Progenitor cell of endocrine pancreas (in vitro differentiated cells): ENCODE measurements around the gene NOL8. TPM values are rescaled to one million over a fixed set of nuclear protein-coding genes. Genes with fewer than 3 reads are reported as not detected.

Experiments
- DNase-seq: peaks from one replicate; pipeline ENCODE4 v3.0.0; 2021; ENCODE audit warnings: low spot score; ENCODE audit not compliant: unreplicated experiment
- H3K27ac Mint-ChIP-seq: 2 replicates; pipeline ENCODE4 v1.8.0; 2021; ENCODE audit warnings: mild to moderate bottlenecking, moderate library complexity, mixed read lengths
- H3K27me3 Mint-ChIP-seq: 2 replicates; pipeline ENCODE4 v1.8.0; 2021; ENCODE audit warnings: mixed read lengths
- H3K36me3 Mint-ChIP-seq: 2 replicates; pipeline ENCODE4 v1.8.0; 2022; ENCODE audit warnings: mixed read lengths; ENCODE audit not compliant: insufficient read depth
- H3K4me1 Mint-ChIP-seq: 2 replicates; pipeline ENCODE4 v1.8.0; 2021; ENCODE audit warnings: low read depth, mixed read lengths
- H3K4me3 Mint-ChIP-seq: 2 replicates; pipeline ENCODE4 v1.8.0; 2021; ENCODE audit warnings: low read depth, mild to moderate bottlenecking, moderate library complexity, mixed read lengths
- H3K9me3 Mint-ChIP-seq: 2 replicates; pipeline ENCODE4 v1.8.0; 2021; ENCODE audit warnings: low read depth, mixed read lengths
- CTCF ChIP-seq: fragments of 200-600 bp; sonication (generic); IDR thresholded peaks from one replicate; pipeline ENCODE4 v1.5.0; 2021; ENCODE audit warnings: antibody characterized with exemption, mild to moderate bottlenecking; ENCODE audit not compliant: unreplicated experiment
- total RNA-seq: library from RNA; stranded (reverse); gene quantifications from 2 replicates; pipeline ENCODE4 v1.2.1, GENCODE V29; 2021

NOL8 gene
- total RNA-seq, 1 donor from 2014 or later: 38.3 TPM

GRCh38 chr9:92293452-92294296 lies 31.5 kb downstream of the NOL8 start, which contains the start of gene IARS1:
IARS1 (minus strand) TSS chr9:92293697; CDS start chr9:92289419, 4,278 bp downstream.
- Mint-ChIP-seq H3K36me3 (peaks cover 13% of the 10 kb centered on the region), H3K27ac (peak within 1 kb of the TSS; percentile 99), H3K4me1 (peaks cover 42% of the 10 kb centered on the region), H3K4me3 (peak within 1 kb of the TSS; percentile 96), H3K9me3 (no peaks in the 10 kb centered on the region), H3K27me3 (no peaks in the 10 kb centered on the region)
- peak; percentile 100 for DNase-seq
- peak; percentile 33 for TF ChIP-seq CTCF

DNA sequence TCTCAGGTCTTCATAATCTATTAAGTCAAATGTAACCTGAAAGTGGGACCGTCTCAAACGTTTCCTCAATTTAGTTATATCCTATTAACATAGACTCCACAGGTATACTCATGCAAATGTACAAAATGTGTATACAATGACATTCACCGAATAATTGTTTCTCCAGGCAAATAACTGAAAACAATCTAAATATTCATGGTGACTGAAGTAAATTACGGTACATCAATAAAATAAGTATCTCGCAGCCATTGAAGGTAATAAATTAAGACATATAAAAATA lies 32.1 kb downstream of the NOL8 start:
- Mint-ChIP-seq H3K27me3 (no peaks in the 10 kb centered on the region), H3K27ac (peak overlapping the region; percentile 99), H3K9me3 (no peaks in the 10 kb centered on the region), H3K4me3 (peak overlapping the region; percentile 96), H3K36me3 (peaks cover 13% of the 10 kb centered on the region), H3K4me1 (peaks cover 42% of the 10 kb centered on the region)
- no peak for DNase-seq
- TF ChIP-seq CTCF: no peak

GRCh38 chr9:92292338-92293074 lies 32.6 kb downstream of the NOL8 start:
- peak overlapping the region; percentile 96 for H3K4me3 Mint-ChIP-seq
- peaks cover 42% of the 10 kb centered on the region for H3K4me1 Mint-ChIP-seq
- H3K27me3 Mint-ChIP-seq: no peaks in the 10 kb centered on the region
- no peak for DNase-seq
- H3K9me3 Mint-ChIP-seq: no peaks in the 10 kb centered on the region
- no peak for TF ChIP-seq CTCF
- peak overlapping the region; percentile 99 for H3K27ac Mint-ChIP-seq
- H3K36me3 Mint-ChIP-seq: peaks cover 16% of the 10 kb centered on the region

DNA sequence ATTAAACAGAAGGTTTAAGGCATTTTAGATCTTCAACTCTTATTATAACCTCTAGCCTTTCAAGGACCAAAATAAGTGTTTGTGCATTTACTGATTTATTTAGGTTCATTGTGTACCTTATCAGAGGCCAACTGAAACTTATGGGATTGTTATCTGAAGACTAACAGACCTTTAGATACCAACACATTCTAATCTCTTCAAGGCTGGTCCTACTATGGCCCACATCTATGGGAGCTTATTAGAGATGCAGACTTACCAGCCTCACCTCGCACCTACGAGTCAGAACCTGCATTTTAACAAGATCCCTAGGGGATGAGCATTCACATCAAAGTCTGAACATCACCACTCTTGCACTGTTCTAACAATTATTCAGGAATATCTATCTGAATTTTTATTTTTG lies 33.6 kb downstream of the NOL8 start:
- Mint-ChIP-seq H3K4me3 (peak overlapping the region; percentile 96), H3K27ac (peak overlapping the region; percentile 33), H3K9me3 (no peaks in the 10 kb centered on the region), H3K27me3 (no peaks in the 10 kb centered on the region), H3K4me1 (peaks cover 42% of the 10 kb centered on the region), H3K36me3 (peaks cover 13% of the 10 kb centered on the region)
- TF ChIP-seq CTCF: no peak
- DNase-seq: no peak

DNA sequence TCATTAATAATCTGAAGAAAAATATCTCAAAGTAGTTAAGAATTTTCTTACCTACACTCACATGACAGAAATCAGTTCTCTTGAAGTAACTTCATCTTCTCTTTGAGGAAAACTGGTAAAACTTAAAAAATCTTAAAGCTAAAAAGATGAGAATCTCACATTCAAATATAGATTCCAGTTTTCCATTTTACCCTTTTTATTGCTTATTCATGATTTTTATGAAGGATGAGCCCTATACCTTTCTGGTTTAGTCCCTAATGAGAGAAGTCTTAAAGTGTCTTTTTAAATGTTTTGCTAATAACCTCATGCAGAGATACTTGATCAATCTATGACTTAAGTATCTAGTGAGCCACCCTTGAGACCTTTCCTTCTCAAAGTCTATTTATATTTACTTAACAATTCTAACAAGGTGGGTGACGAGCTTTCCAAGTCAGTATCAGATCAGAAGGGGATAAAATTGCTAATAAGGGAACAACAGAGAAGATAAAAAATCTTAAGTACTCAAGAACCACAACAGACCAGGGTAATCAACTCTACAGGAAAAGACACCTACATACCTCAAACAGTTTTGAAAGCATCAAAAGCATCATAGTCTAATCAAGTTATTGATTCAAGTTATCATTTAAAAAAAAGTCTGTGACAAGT lies 34.2 kb downstream of the NOL8 start:
- no peak for TF ChIP-seq CTCF
- Mint-ChIP-seq H3K27me3 (no peaks in the 10 kb centered on the region), H3K27ac (peak overlapping the region; percentile 22), H3K4me1 (peaks cover 40% of the 10 kb centered on the region), H3K36me3 (peaks cover 14% of the 10 kb centered on the region), H3K9me3 (no peaks in the 10 kb centered on the region), H3K4me3 (peak overlapping the region; percentile 17)
- DNase-seq: no peak
